NCI-H2107 (cell line): ENCODE data around the gene ARRDC5.
"Not testable (repeated sequence)": the region's sequence is repeated elsewhere in the genome, so short reads cannot be mapped to it uniquely, and the experiment has no call there.

Source experiments
- DNase-seq: peaks from one replicate; lab custom pipeline; 2025; lab: John Stamatoyannopoulos, UW

The ARRDC5 gene

GRCh38 chr19:4902796-4903195, at the start of gene ARRDC5:
TSS of gene ARRDC5 (minus strand) at chr19:4902896. CDS start at chr19:4902825, 71 bp downstream.
- no peak for DNase-seq

- no peak for DNase-seq
These were observed 49.0 kb upstream of the ARRDC5 start for GRCh38 chr19:4951656-4952055.

GRCh38 chr19:4950650-4951049, 48.0 kb upstream of the ARRDC5 start:
- DNase-seq: not testable (repeated sequence)

GRCh38 chr19:4941638-4942169, 39.0 kb upstream of the ARRDC5 start:
- not testable (repeated sequence) for DNase-seq

- no peak for DNase-seq
These were observed 36.8 kb upstream of the ARRDC5 start for GRCh38 chr19:4939466-4939865.

- DNase-seq: not testable (repeated sequence)
These were observed 35.8 kb upstream of the ARRDC5 start for GRCh38 chr19:4938461-4938860.

GRCh38 chr19:4937060-4937459, 34.4 kb upstream of the ARRDC5 start:
- no peak for DNase-seq

- DNase-seq: no peak
These were observed 32.7 kb upstream of the ARRDC5 start for GRCh38 chr19:4935444-4935843.

GRCh38 chr19:4933528-4933927, 30.8 kb upstream of the ARRDC5 start:
- no peak for DNase-seq

- DNase-seq: no peak
These were observed 30.0 kb upstream of the ARRDC5 start for GRCh38 chr19:4932711-4933110.

GRCh38 chr19:4930664-4931063, 28.0 kb upstream of the ARRDC5 start:
- no peak for DNase-seq

GRCh38 chr19:4929186-4929585, 26.5 kb upstream of the ARRDC5 start:
- DNase-seq: no peak

- DNase-seq: no peak
These were observed 20.6 kb upstream of the ARRDC5 start for GRCh38 chr19:4923276-4923747.

- DNase-seq: no peak
These were observed 20.0 kb upstream of the ARRDC5 start for GRCh38 chr19:4922530-4923275.

- no peak for DNase-seq
These were observed 13.8 kb upstream of the ARRDC5 start for GRCh38 chr19:4916292-4917082.

GRCh38 chr19:4914736-4915501, 12.2 kb upstream of the ARRDC5 start:
- no peak for DNase-seq

- no peak for DNase-seq
These were observed 11.5 kb upstream of the ARRDC5 start for GRCh38 chr19:4913996-4914735.

- no peak for DNase-seq
These were observed 9.3 kb upstream of the ARRDC5 start for GRCh38 chr19:4911786-4912672.

- no peak for DNase-seq
These were observed 8.6 kb upstream of the ARRDC5 start for GRCh38 chr19:4911314-4911713.

- no peak for DNase-seq
These were observed 8.0 kb upstream of the ARRDC5 start for GRCh38 chr19:4910594-4911281.
